Astrocyte (in vitro differentiated cells and primary cell): Measurements from ENCODE around the gene PHF10. TPM values are rescaled to one million over a fixed set of nuclear protein-coding genes. Genes with fewer than 3 reads are reported as not detected.

ENCODE experiments used
- DNase-seq: peaks from one replicate; pipeline ENCODE4 v3.0.0-alpha.2; 2010; ENCODE audit warnings: low read depth
- FAIRE-seq: peaks from 2 replicates; lab custom pipeline; 2011; peaks lifted over from hg19 to GRCh38; lab: Jason Lieb, UNC
- H2AFZ ChIP-seq: 2 replicates; pipeline ENCODE4 v1.6.0; 2012; ENCODE audit warnings: low read depth, low read length, inconsistent platforms
- H3K27ac ChIP-seq: 2 replicates; pipeline ENCODE4 v1.5.1; 2011; ENCODE audit warnings: low read depth, low read length, inconsistent platforms
- H3K27me3 ChIP-seq: 2 replicates; pipeline ENCODE4 v1.6.0; 2011; ENCODE audit warnings: low read length, inconsistent platforms; ENCODE audit not compliant: insufficient read depth
- H3K36me3 ChIP-seq: 2 replicates; pipeline ENCODE4 v1.5.1; 2011; ENCODE audit warnings: low read length, inconsistent platforms; ENCODE audit not compliant: insufficient read depth
- H3K4me1 ChIP-seq: 2 replicates; pipeline ENCODE4 v1.5.1; 2011; ENCODE audit warnings: low read length, inconsistent platforms; ENCODE audit not compliant: insufficient read depth
- H3K4me2 ChIP-seq: 2 replicates; pipeline ENCODE4 v1.6.0; 2012; ENCODE audit warnings: low read length, inconsistent platforms
- H3K4me3 ChIP-seq: 2 replicates; pipeline ENCODE4 v1.5.1; 2011; ENCODE audit warnings: low read depth, mild to moderate bottlenecking, low read length, inconsistent platforms; ENCODE audit not compliant: insufficient read depth
- H3K79me2 ChIP-seq: 2 replicates; pipeline ENCODE4 v1.6.0; 2012; ENCODE audit warnings: mild to moderate bottlenecking, low read length, inconsistent platforms; ENCODE audit not compliant: insufficient read depth
- H3K9ac ChIP-seq: 2 replicates; pipeline ENCODE4 v1.6.0; 2012; ENCODE audit warnings: mild to moderate bottlenecking, low read length, inconsistent platforms
- H3K9me3 ChIP-seq: 2 replicates; pipeline ENCODE4 v1.5.1; 2012; ENCODE audit warnings: low read depth, mild to moderate bottlenecking, low read length, inconsistent platforms; ENCODE audit not compliant: insufficient read depth
- H4K20me1 ChIP-seq: 2 replicates; pipeline ENCODE4 v1.6.0; 2012; ENCODE audit warnings: low read length, inconsistent platforms; ENCODE audit not compliant: insufficient read depth
- H3K27ac Mint-ChIP-seq: one replicate; pipeline ENCODE4 v1.8.0; 2021; ENCODE audit warnings: mild to moderate bottlenecking, mixed read lengths; ENCODE audit not compliant: unreplicated experiment
- H3K27me3 Mint-ChIP-seq: one replicate; pipeline ENCODE4 v1.8.0; 2021; ENCODE audit warnings: low read depth, mixed read lengths; ENCODE audit not compliant: unreplicated experiment
- H3K36me3 Mint-ChIP-seq: one replicate; pipeline ENCODE4 v1.8.0; 2021; ENCODE audit warnings: low read depth, mixed read lengths; ENCODE audit not compliant: unreplicated experiment
- H3K4me1 Mint-ChIP-seq: one replicate; pipeline ENCODE4 v1.8.0; 2021; ENCODE audit warnings: low read depth, mixed read lengths; ENCODE audit not compliant: unreplicated experiment
- H3K4me3 Mint-ChIP-seq: one replicate; pipeline ENCODE4 v1.8.0; 2021; ENCODE audit warnings: mild to moderate bottlenecking, moderate library complexity, mixed read lengths; ENCODE audit not compliant: unreplicated experiment
- H3K9me3 Mint-ChIP-seq: one replicate; pipeline ENCODE4 v1.8.0; 2021; ENCODE audit warnings: mild to moderate bottlenecking, mixed read lengths; ENCODE audit not compliant: unreplicated experiment
- CTCF ChIP-seq: IDR thresholded peaks from 2 replicates; pipeline ENCODE4 v1.5.1; 2011; ENCODE audit warnings: low read depth, mild to moderate bottlenecking, inconsistent platforms, low read length, moderate library complexity; ENCODE audit not compliant: insufficient read depth
- EZH2 ChIP-seq: IDR thresholded peaks from 2 replicates; pipeline ENCODE4 v1.6.1; 2012; ENCODE audit warnings: mild to moderate bottlenecking, low read length, inconsistent platforms; ENCODE audit not compliant: insufficient read depth
- total RNA-seq: library from RNA; stranded (reverse); gene quantifications from 2 replicates; pipeline ENCODE4 v1.2.1, GENCODE V29; 2021

PHF10 gene
- total RNA-seq, 1 donor from 2014 or later, result 30.9 TPM

GRCh38 chr6:169725125-169726048, 1.1 kb upstream of the PHF10 start:
- Mint-ChIP-seq H3K27ac (peak overlapping the region; percentile 92), H3K36me3 (no peaks in the 10 kb centered on the region), H3K4me1 (peaks cover 6% of the 10 kb centered on the region), H3K27me3 (peaks cover 2% of the 10 kb centered on the region), H3K9me3 (no peaks in the 10 kb centered on the region), H3K4me3 (peak overlapping the region; percentile 90)
- peaks cover 26% of the 10 kb centered on the region for H3K4me1 ChIP-seq
- peak overlapping the region; percentile 71 for H3K4me3 ChIP-seq
- H3K27me3 ChIP-seq, result no peaks in the 10 kb centered on the region
- H3K79me2 ChIP-seq, result peaks cover 19% of the 10 kb centered on the region
- TF ChIP-seq CTCF (no peak), EZH2 (no peak)
- no peaks in the 10 kb centered on the region for H3K9me3 ChIP-seq
- peak overlapping the region; percentile 92 for H3K4me2 ChIP-seq
- peak overlapping the region; percentile 84 for H3K9ac ChIP-seq
- H3K36me3 ChIP-seq, result no peaks in the 10 kb centered on the region
- DNase-seq (peak; percentile 69), FAIRE-seq (no peak)
- peaks cover 19% of the 10 kb centered on the region for H4K20me1 ChIP-seq
- peak overlapping the region; percentile 73 for H3K27ac ChIP-seq
- peak overlapping the region; percentile 93 for H2AFZ ChIP-seq

DNA sequence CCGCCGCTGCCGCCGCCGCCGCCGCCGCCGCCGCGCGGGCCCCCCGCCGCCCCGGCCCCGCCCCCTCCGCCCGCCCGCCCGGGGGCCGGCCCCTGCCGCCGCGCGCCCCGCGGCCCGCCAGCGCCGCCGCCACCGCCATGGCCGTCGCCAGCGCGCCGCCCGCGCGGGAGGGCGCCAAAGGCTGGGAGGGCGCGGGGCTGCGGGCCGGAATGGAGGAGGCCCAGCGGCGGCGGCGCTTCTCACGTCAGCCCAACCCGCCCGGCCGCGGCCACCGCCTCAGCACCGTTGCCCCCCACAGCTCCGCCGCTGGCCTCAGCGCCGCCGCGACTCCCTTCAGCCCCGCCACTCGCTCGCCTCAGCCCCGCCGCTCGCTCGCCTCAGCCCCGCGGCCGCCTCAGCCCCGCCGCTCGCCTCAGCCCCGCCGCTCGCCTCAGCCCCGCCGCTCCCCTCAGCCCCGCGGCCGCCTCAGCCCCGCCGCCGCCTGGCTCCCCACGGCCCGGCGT, 258 bp downstream of the PHF10 start:
- H3K27me3 Mint-ChIP-seq, result peaks cover 2% of the 10 kb centered on the region
- H3K4me1 Mint-ChIP-seq, result peaks cover 9% of the 10 kb centered on the region
- Histone ChIP-seq H4K20me1 (peaks cover 28% of the 10 kb centered on the region), H3K4me3 (no peak overlapping the region), H3K36me3 (no peaks in the 10 kb centered on the region), H3K79me2 (peaks cover 24% of the 10 kb centered on the region), H3K27ac (no peak overlapping the region), H3K9me3 (no peaks in the 10 kb centered on the region), H3K9ac (peak overlapping the region; percentile 55), H3K4me2 (peak overlapping the region; percentile 26), H3K27me3 (no peaks in the 10 kb centered on the region), H3K4me1 (peaks cover 30% of the 10 kb centered on the region), H2AFZ (no peak overlapping the region)
- H3K9me3 Mint-ChIP-seq, result no peaks in the 10 kb centered on the region
- TF ChIP-seq EZH2 (no peak), CTCF (no peak)
- no peaks in the 10 kb centered on the region for H3K36me3 Mint-ChIP-seq
- no peak for DNase-seq
- H3K4me3 Mint-ChIP-seq, result peak overlapping the region; percentile 40
- no peak for FAIRE-seq
- no peak overlapping the region for H3K27ac Mint-ChIP-seq
